ENCODE data around the gene IQGAP1.

The IQGAP1 gene

DNA sequence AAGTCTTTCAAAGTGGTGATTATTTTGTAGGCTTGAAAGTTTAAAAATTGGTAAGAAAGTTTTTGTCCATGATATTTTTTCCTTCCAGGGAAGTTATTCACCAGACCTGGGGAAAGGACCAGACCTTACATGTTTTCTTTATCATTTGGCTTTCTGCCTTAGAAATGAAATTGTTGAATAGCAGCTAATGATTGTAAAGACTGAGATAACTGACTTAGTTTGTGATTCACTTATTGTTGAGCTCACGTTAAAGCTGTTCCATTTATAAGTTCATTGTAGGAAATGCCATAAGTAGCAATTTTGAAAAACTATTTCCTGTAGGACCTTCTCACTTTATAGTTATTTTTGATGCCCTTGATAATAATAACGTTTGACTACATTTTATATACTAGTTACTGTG is 51.9 kb downstream of the IQGAP1 start:
- DNase-seq (ENCODE audit: low read depth, low spot score), result no peak

DNA sequence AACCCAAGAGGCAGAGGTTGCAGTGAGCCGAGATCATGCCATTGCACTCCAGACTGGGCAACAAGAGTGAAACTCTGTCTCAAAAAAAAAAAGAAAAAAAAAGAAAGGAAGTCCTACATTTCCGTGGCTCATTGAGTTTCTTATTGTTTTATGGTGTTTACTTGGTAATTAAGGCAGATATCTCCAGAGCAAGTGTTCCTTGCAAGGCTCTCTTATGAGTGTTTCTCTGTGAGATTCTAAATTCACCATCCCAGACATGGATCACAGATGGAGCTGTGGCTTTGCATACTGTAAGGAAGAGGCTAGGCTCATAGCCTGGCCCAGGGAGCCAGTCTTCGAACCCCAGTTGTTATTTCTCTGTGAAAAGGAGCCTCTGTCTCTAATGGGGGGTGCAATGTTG is 53.0 kb downstream of the IQGAP1 start:
- DNase-seq (ENCODE audit: low read depth, low spot score), result no peak

DNA sequence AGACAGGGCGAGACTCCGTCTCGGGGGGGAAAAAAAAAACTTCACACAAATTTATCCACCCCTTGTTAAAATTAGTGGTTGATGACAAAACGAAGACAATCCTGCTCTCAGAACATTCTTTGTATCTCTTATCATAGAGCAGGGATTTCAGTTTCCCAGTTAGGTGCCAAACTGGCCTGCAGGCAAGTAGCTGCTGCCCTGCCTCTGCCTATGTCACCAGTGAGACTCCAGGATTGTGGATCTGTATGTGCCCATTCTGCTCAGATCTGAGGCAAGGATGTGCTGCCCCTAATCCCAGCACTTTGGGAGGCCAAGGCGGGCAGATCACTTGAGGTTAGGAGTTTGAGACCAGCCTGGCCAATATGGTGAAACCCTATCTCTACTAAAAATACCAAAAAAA is 54.4 kb downstream of the IQGAP1 start:
- DNase-seq (ENCODE audit: low read depth, low spot score), result no peak

DNA sequence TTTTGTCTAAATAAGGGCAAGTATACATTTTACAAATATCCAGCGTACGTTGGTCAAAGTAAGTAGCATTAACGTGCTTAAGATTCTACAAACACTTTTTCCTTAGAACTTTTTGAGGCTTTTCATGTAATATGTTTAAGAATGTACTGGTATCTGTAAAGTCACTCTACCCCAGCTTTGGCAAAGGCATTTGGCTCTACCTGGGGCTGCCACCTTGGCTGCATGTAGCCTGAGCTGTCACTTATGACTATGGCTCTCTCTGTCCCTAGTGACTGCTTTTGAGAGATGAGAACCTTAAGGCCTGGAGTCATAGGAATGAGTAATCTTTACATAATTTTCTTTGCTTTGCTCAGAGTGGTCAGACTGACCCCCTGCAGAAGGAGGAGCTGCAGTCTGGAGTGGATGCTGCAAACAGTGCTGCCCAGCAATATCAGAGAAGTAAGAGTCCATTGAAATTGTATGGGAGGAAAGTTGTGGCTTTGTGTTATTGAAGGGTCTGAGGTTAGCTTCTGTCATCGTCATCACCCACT is 61.2 kb downstream of the IQGAP1 start:
- DNase-seq (ENCODE audit: low read depth, low spot score), result no peak

DNA sequence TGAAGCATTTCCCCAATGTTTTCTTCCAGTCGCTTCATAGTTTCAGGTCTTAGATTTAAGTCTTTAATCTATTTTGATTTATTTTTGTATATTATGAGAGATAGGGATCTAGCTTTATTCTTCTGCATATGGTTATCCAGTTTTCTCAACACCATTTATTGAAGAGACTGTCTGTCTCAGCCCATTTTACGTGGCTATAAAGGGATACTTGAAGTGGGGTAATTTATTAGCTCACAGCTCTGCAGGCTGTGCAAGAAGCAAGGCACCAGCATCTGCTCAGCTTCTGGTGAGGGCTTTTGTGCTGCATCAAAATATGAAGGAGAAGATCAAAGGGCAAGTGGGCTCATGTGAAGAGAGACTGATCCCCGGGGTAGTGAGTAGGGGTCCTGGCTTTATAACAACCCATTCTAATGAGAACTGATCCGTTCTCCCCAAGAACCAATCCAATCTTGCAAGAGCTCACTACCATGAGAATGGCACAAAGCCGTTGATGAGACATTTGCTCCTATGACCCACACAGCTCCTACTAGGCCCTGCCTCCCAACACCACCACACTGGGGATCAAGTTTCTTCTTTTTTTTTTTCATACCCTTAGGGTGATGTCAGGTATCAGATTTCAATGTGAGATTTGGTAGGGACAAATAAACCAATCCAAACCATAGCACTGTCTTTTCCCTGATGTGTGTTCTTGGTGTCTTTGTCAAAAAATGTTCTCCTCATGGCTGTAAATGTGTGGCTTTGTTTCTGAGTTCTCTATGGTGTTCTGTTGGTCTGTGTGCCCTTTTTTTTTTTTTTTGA is 63.2 kb downstream of the IQGAP1 start:
- no peak for DNase-seq (ENCODE audit: low read depth, low spot score)

DNA sequence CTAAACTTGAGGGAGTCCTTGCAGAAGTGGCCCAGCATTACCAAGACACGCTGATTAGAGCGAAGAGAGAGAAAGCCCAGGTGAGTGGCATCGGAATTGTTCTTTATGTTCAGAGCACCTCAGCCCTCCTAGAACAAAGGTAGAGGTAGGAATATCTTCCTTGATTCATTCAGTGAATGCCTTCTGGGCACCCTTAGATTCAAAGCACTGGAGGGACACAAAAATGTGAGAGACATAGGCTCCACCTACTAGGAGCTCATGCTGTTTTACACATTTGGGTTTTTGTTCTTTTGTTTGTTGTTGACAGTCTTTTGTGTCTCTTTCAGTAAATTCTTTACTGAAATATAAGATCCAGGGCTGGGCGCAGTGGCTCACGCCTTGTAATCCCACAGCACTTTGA is 68.2 kb downstream of the IQGAP1 start:
- no peak for DNase-seq (ENCODE audit: low read depth, low spot score)

DNA sequence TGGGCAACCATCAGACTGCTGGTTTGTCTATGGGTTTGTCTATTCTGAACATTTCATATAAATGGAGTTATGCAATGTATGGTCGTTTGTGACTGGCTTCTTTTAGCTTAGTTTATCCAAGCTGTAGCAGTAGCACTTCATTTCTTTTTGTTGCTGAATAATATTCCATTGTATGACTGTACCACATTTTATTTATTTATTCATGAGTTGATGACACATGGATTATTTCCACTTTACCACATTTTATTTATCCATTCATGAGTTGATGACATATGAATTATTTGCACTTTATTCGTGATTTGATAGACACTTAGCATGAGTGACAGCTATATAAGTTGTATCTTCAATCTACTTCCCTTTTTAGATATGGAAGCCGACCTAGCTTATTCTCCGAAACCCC is 70.0 kb downstream of the IQGAP1 start:
- DNase-seq (ENCODE audit: low read depth, low spot score), result no peak

DNA sequence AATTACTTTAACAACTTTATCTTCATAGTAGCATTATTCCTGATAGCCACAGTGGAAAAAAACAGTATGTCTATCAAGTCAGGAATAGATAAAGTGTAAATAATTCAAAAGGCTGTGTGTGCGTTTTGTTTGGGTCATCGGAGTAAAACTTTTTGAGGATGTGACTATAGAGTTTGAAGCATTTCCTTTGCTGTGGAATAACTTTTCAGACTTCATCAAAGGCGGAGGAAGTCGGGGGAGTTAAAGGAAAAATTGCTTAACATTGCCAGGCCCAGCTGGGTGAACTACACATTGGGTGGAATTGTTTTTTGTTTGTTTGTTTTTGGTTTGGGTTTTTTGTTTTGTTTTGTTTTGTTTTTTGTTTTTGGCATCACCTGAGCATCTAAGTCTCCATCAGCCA is 71.3 kb downstream of the IQGAP1 start:
- no peak for DNase-seq (ENCODE audit: low read depth, low spot score)

DNA sequence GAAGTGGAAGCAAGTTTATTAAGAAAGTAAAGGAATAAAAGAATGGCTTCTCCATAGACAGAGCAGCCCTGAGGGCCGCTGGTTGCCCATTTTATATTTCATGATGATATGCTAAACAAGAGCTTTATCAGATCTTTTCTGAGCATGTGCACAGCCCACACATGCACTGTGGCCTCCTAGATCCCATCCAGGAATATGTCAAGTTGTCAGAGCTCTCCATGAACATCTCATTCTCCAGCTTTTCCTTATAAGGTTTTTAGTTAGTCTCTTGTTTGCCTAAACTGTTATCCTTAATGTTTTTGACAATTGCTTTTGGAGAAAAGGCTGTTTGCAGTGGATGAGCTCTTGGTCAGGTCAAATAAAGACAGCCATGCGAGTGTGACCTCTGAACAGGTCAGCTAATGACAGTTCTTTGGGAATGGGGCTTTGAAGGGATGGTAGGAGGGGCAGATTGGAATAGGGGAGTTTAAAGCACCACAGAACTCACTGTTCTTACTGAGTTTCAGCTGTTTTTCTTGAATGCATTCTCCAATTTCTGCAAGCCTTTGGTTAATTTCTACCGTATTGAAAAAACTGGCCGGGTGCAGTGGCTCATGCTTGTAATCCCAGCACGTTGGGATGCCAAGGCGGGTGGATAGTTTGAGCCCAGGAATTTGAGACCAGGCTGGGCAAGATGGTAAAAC is 72.2 kb downstream of the IQGAP1 start:
- DNase-seq (ENCODE audit: low read depth, low spot score), result no peak

DNA sequence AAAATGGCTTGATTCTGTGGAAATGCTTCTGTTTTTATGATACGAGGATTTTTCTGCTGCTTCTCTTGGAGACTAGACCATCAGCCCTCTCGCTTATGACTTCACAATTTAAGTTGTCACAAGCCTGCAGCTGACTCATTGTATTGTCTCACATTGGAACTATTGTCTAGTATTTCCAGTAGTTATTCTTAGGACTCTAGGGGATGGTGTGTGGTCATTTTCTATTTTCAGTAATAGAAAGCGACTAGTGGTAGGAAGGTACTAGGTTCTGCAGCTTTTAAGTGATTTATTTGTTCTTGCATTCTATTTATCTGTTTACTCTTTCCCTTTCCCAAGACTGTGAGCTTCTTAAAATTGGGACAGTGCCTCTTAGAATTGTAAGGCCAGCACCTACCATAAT is 75.3 kb downstream of the IQGAP1 start:
- no peak for DNase-seq (ENCODE audit: low read depth, low spot score)

DNA sequence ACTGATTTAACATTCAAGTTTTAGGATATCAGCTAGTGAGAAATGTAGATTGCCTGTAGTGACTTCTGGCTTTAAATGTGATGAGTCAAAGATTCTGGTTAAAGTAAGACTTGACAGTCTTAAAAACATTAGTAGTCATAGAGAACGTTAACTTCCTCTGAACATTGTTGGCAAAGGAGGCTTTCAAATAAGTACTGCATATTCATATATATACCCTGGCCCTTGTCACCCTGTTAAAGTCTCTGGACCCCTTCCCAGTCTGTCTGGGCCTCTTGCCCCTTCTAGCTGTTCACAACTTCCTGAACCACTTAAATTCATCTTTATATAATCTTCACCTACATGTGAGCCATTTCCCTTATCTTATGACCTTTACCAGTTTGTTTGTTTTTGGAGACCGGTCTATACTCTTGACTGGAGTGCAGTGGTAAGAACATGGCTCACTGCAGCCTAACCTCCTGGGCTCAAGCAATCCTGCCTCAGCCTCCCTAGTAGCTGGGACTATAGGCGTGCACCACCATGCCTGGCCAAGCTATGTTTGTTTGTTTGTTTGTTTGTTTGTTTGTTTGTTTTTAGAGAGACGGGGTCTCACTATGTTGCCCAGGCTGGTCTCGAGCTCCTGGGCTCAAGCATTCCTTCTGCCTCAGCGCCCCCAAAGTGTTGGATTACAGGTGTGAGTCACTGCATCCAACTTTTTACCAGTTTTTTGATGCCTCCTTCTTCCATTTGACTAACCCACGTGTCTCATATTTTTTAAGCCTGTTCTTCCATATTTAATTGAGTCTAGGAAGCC is 77.3 kb downstream of the IQGAP1 start:
- DNase-seq (ENCODE audit: low read depth, low spot score), result no peak

DNA sequence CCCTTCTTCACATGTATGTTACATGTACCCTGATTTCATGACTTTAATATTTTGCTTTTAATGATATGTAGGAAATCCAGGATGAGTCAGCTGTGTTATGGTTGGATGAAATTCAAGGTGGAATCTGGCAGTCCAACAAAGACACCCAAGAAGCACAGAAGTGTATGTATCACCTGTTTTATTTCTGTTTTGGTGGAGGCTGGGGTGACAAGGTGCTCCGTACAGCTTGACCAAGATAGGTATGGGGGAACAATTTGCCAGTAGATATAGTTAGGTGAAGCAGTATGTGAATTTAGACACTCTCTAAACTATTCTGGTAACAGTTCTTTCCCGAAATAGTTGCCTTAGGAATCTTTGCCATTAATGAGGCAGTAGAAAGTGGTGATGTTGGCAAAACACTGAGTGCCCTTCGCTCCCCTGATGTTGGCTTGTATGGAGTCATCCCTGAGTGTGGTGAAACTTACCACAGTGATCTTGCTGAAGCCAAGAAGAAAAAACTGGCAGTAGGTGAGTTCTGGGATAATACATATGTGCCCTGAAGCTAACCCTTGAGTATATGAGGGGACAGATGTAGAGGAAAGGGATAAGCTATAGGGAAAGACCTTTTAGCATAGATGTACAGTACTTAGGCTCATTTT is 78.0 kb downstream of the IQGAP1 start:
- no peak for DNase-seq (ENCODE audit: low read depth, low spot score)

DNA sequence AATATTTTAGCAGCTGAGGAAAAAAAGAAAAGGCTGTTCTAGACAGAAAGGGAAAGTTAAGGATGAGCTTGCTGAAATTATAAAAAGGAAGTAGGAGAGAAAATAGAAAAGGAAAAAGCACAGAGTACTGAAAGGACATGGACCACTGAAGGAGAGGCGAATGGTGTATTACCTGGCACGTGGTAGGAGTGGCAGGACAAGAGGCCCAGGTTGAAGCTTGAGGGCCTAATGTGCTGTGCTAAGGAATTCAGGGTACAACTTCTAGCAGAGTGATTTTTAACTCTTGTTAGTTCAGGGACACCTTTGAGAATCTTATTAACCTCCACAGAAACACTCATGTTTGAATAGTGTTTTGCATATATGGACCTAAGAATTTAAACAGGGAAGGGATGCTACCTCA is 81.7 kb downstream of the IQGAP1 start:
- no peak for DNase-seq (ENCODE audit: low read depth, low spot score)

DNA sequence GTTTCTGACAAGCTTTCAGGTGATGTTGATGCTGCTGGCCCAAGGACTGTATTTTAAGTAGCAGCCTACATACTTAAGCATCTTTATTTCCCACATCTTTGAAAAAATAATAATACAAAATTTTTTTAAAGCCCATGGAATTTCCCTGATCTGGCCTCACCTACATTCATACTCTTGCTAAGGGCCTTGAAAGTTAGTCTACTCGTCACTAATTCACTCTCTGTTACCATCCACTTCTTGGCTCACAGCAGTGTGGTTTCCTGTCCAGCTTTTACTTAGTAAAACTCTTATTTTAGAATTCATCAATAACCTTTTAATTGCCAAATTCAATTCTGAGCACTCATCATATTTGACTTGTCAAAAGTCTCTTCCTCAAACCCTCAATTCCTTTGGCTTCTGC is 82.4 kb downstream of the IQGAP1 start:
- DNase-seq (ENCODE audit: low read depth, low spot score), result no peak

DNA sequence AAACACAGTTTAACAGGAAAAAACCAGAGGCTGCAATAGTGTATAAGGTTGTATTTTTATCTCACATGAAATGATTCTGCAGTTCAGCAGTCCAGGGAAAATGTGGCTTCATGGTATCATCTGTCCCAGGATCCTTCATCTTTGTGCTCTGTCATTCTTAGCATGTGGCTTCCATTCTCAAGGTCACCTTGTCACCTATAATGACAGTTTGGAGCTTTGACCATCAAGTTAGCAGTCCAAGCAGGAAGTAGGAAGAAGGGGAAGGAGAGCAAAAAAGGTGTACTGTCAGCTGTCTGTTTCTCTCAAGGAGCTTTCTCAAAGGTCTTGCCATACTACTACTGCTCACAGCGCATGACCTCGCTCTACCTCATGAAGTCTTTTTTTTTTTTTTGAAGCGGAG is 83.1 kb downstream of the IQGAP1 start:
- DNase-seq (ENCODE audit: low read depth, low spot score), result no peak

DNA sequence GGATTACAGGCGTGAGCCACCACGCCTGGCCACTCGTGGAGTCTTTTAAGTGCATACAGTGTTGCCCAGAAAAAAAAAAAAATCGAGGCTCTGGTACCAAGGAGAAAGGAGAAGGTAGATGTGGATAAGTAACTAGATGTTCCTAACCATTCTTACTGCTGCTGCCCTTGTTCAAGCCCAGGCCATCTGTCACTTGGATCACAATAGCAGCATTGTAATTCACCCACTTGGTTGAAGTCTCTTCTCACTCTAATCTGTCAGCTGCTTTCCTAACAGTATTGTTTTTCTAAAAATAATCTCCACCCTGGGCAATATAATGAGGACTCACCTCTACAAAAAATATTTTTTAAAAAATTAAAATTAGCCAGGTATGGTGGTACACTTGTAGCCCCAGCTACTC is 83.7 kb downstream of the IQGAP1 start:
- DNase-seq (ENCODE audit: low read depth, low spot score), result no peak

DNA sequence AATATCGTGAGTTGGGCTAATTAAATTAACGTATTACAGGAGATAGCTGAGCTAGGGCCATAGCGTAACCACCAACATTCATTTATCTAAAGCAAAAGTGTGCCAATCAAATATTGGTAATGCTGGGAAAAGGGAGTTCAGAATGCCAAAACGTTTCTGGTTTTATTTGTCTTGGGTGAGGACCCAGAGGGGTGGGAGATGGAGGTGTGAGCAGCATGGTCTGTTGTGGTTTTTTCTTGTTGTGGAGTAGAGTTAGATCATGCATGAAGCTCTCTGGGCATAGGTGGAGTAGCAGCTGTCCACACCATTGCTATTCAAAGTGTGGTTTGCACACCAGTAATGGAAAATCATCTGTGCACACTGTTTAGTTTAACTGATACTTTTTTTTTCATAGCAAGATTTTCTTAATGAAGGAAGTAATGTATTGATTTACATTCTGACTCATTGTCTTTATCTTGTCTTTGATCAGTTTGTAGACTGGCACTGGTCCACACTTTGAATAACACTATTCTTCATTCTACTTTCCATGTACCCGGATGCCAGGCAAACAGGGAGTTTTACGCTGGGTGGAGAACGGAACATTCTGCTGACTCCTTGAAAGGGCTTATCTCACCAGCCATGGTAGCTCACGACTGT is 90.9 kb downstream of the IQGAP1 start:
- DNase-seq (ENCODE audit: low read depth, low spot score), result no peak

DNA sequence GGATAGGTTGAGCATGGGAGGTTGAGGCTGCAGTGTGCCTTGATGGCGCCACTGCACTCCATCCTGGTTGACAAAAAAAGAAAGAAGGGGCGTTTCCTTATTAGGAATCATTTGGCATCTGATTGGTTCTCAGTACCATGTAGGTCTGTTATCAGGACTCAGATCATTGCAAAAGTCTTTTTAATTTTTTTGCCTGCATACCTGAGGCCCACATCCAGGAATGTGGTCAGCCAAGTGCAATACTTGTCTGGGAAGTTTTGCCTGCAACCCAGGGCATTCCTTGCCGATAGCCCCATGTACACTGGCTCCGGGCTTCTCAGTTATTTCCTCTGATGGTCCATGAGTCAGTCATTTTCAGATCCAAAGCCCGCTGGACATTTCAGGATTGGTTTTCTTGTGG is 91.6 kb downstream of the IQGAP1 start:
- DNase-seq (ENCODE audit: low read depth, low spot score), result no peak

DNA sequence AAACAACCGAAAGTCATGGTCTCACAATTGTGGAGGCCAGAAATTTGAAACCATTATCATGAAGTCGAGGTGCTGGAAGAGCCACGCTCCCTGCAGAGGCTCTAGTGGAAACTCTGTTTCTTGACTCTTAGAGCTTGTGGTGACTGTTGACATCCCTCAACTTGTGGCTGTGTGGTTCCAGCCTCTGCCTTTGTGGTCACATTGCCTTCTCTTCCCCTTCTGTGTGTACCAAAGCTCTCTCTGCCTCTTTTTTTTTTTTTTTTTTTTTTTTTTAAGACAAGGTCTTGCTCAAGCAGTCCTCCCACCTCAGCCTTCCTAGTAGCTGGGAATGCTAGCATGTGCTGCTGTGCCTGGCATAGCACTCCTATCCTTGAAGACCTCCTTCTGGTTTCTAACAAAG is 93.0 kb downstream of the IQGAP1 start:
- no peak for DNase-seq (ENCODE audit: low read depth, low spot score)

DNA sequence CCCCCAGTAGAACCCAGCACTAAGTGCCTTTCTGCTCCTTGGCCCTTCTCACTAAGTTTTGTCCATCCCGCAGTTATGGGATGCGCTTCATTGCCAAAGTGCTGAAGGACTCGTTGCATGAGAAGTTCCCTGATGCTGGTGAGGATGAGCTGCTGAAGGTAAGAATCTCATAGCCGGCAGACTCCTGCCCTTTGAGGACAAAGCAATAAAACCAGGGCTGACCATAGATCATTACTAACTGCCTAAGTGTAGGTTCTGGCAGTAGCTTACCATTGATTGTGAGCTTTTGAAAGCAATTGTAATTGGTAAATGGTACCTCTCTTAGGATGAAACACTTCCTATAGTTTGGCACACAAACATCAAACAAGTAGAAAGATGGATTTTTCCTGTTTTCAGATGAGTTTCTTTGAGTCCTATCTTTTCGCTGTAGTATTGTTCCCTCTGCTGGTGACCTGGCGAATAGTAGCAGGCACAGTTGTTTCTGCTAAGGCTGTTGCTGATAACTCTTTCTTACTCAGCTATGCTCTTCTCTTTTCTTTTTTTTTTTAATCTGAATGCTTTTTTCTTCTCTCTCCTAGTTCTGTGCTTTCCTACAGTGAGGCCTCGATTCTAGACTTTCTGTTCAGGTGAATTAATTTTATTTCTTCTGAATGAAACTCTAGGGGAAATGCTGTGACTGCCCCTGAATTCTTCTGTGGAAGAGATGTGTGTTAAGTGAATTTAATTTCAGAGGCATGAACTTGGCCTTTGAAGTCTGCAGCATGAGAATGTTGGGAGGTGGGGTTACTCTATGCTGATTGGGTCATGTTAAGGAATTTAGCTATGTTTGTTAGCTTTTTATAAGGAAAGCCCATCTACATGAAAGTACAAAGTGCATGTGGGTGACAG is 94.3 kb downstream of the IQGAP1 start:
- DNase-seq (ENCODE audit: low read depth, low spot score), result peak; percentile 4

DNA sequence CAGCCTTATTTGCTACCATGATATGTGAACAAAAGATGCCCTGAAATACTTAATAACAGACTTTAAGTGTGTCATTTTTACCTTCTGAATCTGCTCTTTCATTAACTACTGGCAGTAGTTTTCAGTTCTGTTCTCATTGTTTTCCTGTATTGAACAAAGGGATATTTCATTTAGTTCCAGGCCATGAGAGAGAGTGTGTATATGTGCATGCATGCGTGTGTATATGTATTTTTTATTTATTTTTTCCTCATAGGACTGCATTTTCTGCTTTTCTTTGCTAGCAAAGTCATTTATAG is 94.9 kb downstream of the IQGAP1 start:
- DNase-seq (ENCODE audit: low read depth, low spot score), result no peak

Measured in activated naive CD8-positive, alpha-beta T cell treated with anti-CD3 and anti-CD28 coated beads, Interleukin-2, amount 50 U/mL, for 16 hours (primary cell).